SK-N-SH treated with all-trans-retinoic acid at 6 μM for 48 hours (cell line): ENCODE data around the gene DLG1.
A peak's percentile ranks its signal among the peaks of the same experiment; 100 is the strongest.

Experiments
- ATAC-seq: fragments of 200-7000 bp; cut with Tn5 transposase; 3 replicates; pipeline ENCODE4 v1.9.1; 2020; ENCODE audit warnings: mild to moderate bottlenecking, moderate library complexity
- CSDC2 ChIP-seq: fragments of 250-450 bp; sonication (Bioruptor Pico); IDR thresholded peaks from 2 replicates; pipeline ENCODE4 v1.5.0; 2020; ENCODE audit warnings: mild to moderate bottlenecking, moderate library complexity
- ESRRG ChIP-seq: fragments of 250-450 bp; sonication (Bioruptor Pico); IDR thresholded peaks from 2 replicates; pipeline ENCODE4 v1.6.1; 2021; ENCODE audit warnings: mild to moderate bottlenecking
- GLIS3 ChIP-seq: fragments of 250-450 bp; sonication (Bioruptor Pico); IDR thresholded peaks from 2 replicates; pipeline ENCODE4 v1.5.0; 2020; ENCODE audit warnings: mild to moderate bottlenecking, moderate library complexity
- ISL1 ChIP-seq: fragments of 250-450 bp; sonication (Bioruptor Pico); IDR thresholded peaks from 2 replicates; pipeline ENCODE4 v2.1.2; 2022; ENCODE audit warnings: mild to moderate bottlenecking, moderate library complexity
- OSR1 ChIP-seq: fragments of 250-450 bp; sonication (Bioruptor Pico); IDR thresholded peaks from 2 replicates; pipeline ENCODE4 v1.8.0; 2022; ENCODE audit warnings: moderate library complexity, mild to moderate bottlenecking, inconsistent platforms
- PPARA ChIP-seq: fragments of 250-450 bp; sonication (Bioruptor Pico); IDR thresholded peaks from 2 replicates; pipeline ENCODE4 v1.5.0; 2020; ENCODE audit warnings: mild to moderate bottlenecking, borderline replicate concordance
- RARB ChIP-seq: fragments of 250-450 bp; sonication (Bioruptor Pico); IDR thresholded peaks from 2 replicates; pipeline ENCODE4 v1.8.0; 2021; ENCODE audit warnings: mild to moderate bottlenecking, moderate library complexity
- TCF4 ChIP-seq: fragments of 250-450 bp; sonication (Bioruptor Pico); IDR thresholded peaks from 2 replicates; pipeline ENCODE4 v1.8.0; 2021; ENCODE audit warnings: mild to moderate bottlenecking, moderate library complexity, borderline replicate concordance
- TOX ChIP-seq: fragments of 250-450 bp; sonication (Bioruptor Pico); IDR thresholded peaks from 2 replicates; pipeline ENCODE4 v1.8.0; 2021; ENCODE audit warnings: mild to moderate bottlenecking, moderate library complexity, borderline replicate concordance
- ZC3H10 ChIP-seq: fragments of 250-450 bp; sonication (Bioruptor Pico); IDR thresholded peaks from 2 replicates; pipeline ENCODE4 v1.5.1; 2021; ENCODE audit warnings: mild to moderate bottlenecking, moderate library complexity
- ZFP3 ChIP-seq: fragments of 250-450 bp; sonication (Bioruptor Pico); IDR thresholded peaks from 2 replicates; pipeline ENCODE4 v1.5.0; 2020; ENCODE audit warnings: mild to moderate bottlenecking, moderate library complexity
- ZFP30 ChIP-seq: fragments of 450-650 bp; formaldehyde crosslinking; IDR thresholded peaks from 2 replicates; pipeline ENCODE4 v1.5.0; 2022; ENCODE audit warnings: mild to moderate bottlenecking, moderate library complexity
- ZNF565 ChIP-seq: fragments of 450-650 bp; formaldehyde crosslinking; conservative IDR thresholded peaks from 2 replicates; pipeline ENCODE4 v1.5.0; 2020; ENCODE audit warnings: low read depth, mild to moderate bottlenecking, moderate library complexity
- ZNF70 ChIP-seq: fragments of 450-650 bp; formaldehyde crosslinking; IDR thresholded peaks from 2 replicates; pipeline ENCODE4 v1.5.0; 2020; ENCODE audit warnings: mild to moderate bottlenecking, moderate library complexity
- ZNF8 ChIP-seq: fragments of 450-650 bp; formaldehyde crosslinking; IDR thresholded peaks from 2 replicates; pipeline ENCODE4 v1.5.0; 2020; ENCODE audit warnings: mild to moderate bottlenecking, moderate library complexity
- TF ChIP-seq, protein P1 (sequence below): fragments of 250-450 bp; sonication (Bioruptor Pico); IDR thresholded peaks from 2 replicates; pipeline ENCODE4 v1.5.1; 2021; ENCODE audit warnings: mild to moderate bottlenecking, moderate library complexity
- TF ChIP-seq, protein P2 (sequence below): fragments of 250-450 bp; sonication (Bioruptor Pico); IDR thresholded peaks from 2 replicates; pipeline ENCODE4 v1.8.0; 2020; ENCODE audit warnings: mild to moderate bottlenecking, moderate library complexity, borderline replicate concordance
- TF ChIP-seq, protein P3 (sequence below): fragments of 250-450 bp; sonication (Bioruptor Pico); IDR thresholded peaks from 2 replicates; pipeline ENCODE4 v1.5.1; 2020; ENCODE audit warnings: low read depth, mild to moderate bottlenecking, moderate library complexity
- TF ChIP-seq, protein P4 (sequence below): fragments of 250-450 bp; sonication (Bioruptor Pico); IDR thresholded peaks from 2 replicates; pipeline ENCODE4 v1.5.0; 2020; ENCODE audit warnings: mild to moderate bottlenecking, moderate library complexity

The DLG1 gene

DNA sequence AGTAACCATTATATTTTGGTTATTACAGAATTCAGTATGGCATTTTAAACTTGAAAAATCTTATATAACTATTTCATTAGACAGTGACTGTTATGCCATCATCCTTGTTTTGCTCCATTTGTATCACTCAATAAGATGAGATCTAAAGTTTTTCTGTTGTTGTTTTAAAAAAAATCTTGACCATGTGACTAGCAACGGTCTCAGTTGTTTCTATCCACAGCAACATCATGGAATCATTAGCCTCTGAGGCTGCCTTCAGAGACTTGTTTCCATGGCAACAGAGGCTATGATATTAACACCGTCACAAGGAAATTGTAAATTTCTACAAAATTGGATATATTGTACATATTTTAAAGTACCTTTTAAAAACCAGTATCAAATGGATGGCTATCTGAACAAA is 129.8 kb downstream of the DLG1 start:
- peak; percentile 29 for ATAC-seq

DNA sequence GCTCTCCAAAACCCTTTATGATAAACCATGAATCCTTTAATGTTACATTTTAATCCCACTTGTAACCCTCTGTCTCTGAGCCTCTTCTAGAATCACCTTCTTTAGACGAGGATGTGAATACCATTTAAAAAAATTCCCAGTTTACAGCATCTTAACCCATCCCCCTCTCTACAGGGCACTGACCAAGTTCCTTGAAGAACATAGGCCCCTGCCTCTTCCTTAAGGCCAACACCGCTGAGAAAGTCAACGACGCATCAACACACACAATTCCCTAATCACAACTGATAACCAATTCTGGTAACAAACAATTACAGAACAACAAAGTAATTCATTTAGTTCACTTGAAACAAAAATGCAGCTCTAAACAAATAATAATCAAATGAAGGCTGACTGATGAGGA is 130.3 kb downstream of the DLG1 start:
- no peak for TF ChIP-seq ZFP3 (CRISPR knock-in tag)
- TF ChIP-seq, protein P1, sequence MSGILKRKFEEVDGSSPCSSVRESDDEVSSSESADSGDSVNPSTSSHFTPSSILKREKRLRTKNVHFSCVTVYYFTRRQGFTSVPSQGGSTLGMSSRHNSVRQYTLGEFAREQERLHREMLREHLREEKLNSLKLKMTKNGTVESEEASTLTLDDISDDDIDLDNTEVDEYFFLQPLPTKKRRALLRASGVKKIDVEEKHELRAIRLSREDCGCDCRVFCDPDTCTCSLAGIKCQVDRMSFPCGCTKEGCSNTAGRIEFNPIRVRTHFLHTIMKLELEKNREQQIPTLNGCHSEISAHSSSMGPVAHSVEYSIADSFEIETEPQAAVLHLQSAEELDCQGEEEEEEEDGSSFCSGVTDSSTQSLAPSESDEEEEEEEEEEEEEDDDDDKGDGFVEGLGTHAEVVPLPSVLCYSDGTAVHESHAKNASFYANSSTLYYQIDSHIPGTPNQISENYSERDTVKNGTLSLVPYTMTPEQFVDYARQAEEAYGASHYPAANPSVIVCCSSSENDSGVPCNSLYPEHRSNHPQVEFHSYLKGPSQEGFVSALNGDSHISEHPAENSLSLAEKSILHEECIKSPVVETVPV, result no peak
- TF ChIP-seq, protein P2, sequence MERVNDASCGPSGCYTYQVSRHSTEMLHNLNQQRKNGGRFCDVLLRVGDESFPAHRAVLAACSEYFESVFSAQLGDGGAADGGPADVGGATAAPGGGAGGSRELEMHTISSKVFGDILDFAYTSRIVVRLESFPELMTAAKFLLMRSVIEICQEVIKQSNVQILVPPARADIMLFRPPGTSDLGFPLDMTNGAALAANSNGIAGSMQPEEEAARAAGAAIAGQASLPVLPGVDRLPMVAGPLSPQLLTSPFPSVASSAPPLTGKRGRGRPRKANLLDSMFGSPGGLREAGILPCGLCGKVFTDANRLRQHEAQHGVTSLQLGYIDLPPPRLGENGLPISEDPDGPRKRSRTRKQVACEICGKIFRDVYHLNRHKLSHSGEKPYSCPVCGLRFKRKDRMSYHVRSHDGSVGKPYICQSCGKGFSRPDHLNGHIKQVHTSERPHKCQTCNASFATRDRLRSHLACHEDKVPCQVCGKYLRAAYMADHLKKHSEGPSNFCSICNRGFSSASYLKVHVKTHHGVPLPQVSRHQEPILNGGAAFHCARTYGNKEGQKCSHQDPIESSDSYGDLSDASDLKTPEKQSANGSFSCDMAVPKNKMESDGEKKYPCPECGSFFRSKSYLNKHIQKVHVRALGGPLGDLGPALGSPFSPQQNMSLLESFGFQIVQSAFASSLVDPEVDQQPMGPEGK (CRISPR knock-in tag), result no peak
- TF ChIP-seq ZNF8 (CRISPR knock-in tag), result no peak
- TF ChIP-seq ZC3H10 (CRISPR knock-in tag), result no peak
- TF ChIP-seq ZNF70 (CRISPR knock-in tag), result no peak
- TF ChIP-seq, protein P3, sequence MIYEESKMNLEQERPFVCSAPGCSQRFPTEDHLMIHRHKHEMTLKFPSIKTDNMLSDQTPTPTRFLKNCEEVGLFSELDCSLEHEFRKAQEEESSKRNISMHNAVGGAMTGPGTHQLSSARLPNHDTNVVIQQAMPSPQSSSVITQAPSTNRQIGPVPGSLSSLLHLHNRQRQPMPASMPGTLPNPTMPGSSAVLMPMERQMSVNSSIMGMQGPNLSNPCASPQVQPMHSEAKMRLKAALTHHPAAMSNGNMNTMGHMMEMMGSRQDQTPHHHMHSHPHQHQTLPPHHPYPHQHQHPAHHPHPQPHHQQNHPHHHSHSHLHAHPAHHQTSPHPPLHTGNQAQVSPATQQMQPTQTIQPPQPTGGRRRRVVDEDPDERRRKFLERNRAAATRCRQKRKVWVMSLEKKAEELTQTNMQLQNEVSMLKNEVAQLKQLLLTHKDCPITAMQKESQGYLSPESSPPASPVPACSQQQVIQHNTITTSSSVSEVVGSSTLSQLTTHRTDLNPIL, result no peak
- TF ChIP-seq TCF4, result no peak
- TF ChIP-seq ZFP30 (CRISPR knock-in tag), result no peak
- TF ChIP-seq, protein P4, sequence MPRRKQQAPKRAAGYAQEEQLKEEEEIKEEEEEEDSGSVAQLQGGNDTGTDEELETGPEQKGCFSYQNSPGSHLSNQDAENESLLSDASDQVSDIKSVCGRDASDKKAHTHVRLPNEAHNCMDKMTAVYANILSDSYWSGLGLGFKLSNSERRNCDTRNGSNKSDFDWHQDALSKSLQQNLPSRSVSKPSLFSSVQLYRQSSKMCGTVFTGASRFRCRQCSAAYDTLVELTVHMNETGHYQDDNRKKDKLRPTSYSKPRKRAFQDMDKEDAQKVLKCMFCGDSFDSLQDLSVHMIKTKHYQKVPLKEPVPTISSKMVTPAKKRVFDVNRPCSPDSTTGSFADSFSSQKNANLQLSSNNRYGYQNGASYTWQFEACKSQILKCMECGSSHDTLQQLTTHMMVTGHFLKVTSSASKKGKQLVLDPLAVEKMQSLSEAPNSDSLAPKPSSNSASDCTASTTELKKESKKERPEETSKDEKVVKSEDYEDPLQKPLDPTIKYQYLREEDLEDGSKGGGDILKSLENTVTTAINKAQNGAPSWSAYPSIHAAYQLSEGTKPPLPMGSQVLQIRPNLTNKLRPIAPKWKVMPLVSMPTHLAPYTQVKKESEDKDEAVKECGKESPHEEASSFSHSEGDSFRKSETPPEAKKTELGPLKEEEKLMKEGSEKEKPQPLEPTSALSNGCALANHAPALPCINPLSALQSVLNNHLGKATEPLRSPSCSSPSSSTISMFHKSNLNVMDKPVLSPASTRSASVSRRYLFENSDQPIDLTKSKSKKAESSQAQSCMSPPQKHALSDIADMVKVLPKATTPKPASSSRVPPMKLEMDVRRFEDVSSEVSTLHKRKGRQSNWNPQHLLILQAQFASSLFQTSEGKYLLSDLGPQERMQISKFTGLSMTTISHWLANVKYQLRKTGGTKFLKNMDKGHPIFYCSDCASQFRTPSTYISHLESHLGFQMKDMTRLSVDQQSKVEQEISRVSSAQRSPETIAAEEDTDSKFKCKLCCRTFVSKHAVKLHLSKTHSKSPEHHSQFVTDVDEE (CRISPR knock-in tag), result no peak
- no peak for TF ChIP-seq GLIS3 (CRISPR knock-in tag)
- TF ChIP-seq ZNF565 (CRISPR knock-in tag), result no peak
- no peak for TF ChIP-seq TOX (CRISPR knock-in tag)
- TF ChIP-seq ESRRG (CRISPR knock-in tag), result no peak
- no peak for TF ChIP-seq ISL1 (CRISPR knock-in tag)
- no peak for TF ChIP-seq CSDC2
- TF ChIP-seq PPARA (CRISPR knock-in tag), result no peak
- ATAC-seq, result no peak

More for the DNA sequence above, 129.8 kb downstream of the DLG1 start:
- TF ChIP-seq TCF4 (peak; percentile 35; the same call in 1 of the 2 replicates), GLIS3 (CRISPR knock-in tag) (no peak), ZNF565 (CRISPR knock-in tag) (no peak)

DNA sequence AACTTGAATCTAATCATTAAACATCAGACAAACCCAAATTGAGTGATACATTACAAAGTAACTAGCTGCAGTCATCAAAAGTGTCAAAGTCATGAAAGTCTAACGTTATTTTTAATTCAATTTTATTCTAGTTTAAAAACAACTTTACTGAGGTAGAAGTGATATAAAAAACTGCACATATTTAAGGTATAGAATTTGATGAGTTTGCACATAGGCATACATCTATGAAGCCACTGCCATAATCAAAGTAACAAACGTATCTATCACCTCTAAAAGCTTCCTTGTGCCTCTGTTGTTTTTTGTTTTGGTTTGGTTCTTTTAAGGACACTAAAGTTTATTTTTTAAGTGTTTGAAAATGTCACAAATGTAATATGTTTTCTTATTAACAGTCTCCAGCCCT is 130.9 kb downstream of the DLG1 start:
- no peak for ATAC-seq
- no peak for TF ChIP-seq ZNF70 (CRISPR knock-in tag)
- no peak for TF ChIP-seq RARB (CRISPR knock-in tag)
- TF ChIP-seq PPARA (CRISPR knock-in tag), result no peak
- no peak for TF ChIP-seq ZNF8 (CRISPR knock-in tag)
- no peak for TF ChIP-seq OSR1
- TF ChIP-seq, all 23 proteins: peak for 0

DNA sequence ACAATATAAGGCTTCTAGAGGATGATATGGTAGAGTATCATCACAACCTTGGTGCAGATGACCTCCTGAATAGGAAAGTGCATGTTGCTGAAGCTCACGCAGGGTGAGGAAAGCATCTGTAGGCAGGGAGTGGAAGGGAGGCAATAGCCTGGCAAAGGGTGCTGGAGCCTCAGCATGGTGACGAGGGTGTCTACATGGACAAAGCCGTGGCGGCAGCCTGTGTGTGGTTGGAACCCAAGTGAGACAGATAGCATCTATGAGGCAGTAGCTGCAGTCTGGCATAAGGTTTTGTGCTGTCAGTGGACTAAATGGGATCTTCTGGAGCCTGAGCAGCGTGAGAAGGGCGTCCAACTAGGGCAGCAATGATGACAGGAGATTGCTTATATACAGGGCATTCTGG is 132.5 kb downstream of the DLG1 start:
- peak; percentile 46; the same call in 1 of the 3 replicates for ATAC-seq
- TF ChIP-seq, protein P4 (CRISPR knock-in tag), result peak; percentile 50; the same call in 1 of the 2 replicates
- TF ChIP-seq, protein P3, result no peak
